SK-N-SH (cell line): ENCODE measurements around the gene SLC12A7.

Experiments
- CHD2 ChIP-seq: fragments of 150-350 bp; IDR thresholded peaks from 2 replicates; pipeline ENCODE4 v1.6.1; 2018; ENCODE audit warnings: low read length; ENCODE audit not compliant: partially characterized antibody
- EP300 ChIP-seq, 2 experiments: IDR thresholded peaks; 2 replicates each; pipeline versions ENCODE4 v1.4.0 to v1.6.1; 2012; ENCODE audit warnings: borderline replicate concordance in 1 of 2, low read depth in 1 of 2, low read length in 1 of 2
- EZH2phosphoT487 ChIP-seq: fragments of 200-600 bp; sonication (generic); IDR thresholded peaks from 2 replicates; pipeline ENCODE4 v1.6.1; 2017; ENCODE audit warnings: low read depth, mixed run types, mild to moderate bottlenecking, antibody characterized with exemption, moderate library complexity, borderline replicate concordance
- GABPA ChIP-seq: IDR thresholded peaks from 2 replicates; pipeline ENCODE4 v1.4.0; 2012; ENCODE audit warnings: low read depth, mild to moderate bottlenecking
- JUND ChIP-seq: IDR thresholded peaks from 2 replicates; pipeline ENCODE4 v1.4.0; 2012
- MAX ChIP-seq: IDR thresholded peaks from 2 replicates; pipeline ENCODE4 v1.4.0; 2012; ENCODE audit warnings: low read depth
- POLR2AphosphoS5 ChIP-seq: IDR thresholded peaks from 2 replicates; pipeline ENCODE4 v1.6.1; 2012; ENCODE audit warnings: low read depth, low read length
- RAD21 ChIP-seq: IDR thresholded peaks from 2 replicates; pipeline ENCODE4 v1.6.1; 2012; ENCODE audit warnings: mild to moderate bottlenecking, low read length
- TAF1 ChIP-seq: IDR thresholded peaks from 2 replicates; pipeline ENCODE4 v1.6.1; 2012; ENCODE audit warnings: low read depth, mild to moderate bottlenecking, low read length, moderate library complexity, borderline replicate concordance
- USF1 ChIP-seq: IDR thresholded peaks from 2 replicates; pipeline ENCODE4 v1.4.0; 2012; ENCODE audit warnings: low read depth, borderline replicate concordance
- TF ChIP-seq, protein P1 (sequence below): fragments of 200-600 bp; sonication (generic); IDR thresholded peaks from 2 replicates; pipeline ENCODE4 v1.6.1; 2017; ENCODE audit warnings: antibody characterized with exemption, mild to moderate bottlenecking, moderate library complexity

- TF ChIP-seq, protein P1, sequence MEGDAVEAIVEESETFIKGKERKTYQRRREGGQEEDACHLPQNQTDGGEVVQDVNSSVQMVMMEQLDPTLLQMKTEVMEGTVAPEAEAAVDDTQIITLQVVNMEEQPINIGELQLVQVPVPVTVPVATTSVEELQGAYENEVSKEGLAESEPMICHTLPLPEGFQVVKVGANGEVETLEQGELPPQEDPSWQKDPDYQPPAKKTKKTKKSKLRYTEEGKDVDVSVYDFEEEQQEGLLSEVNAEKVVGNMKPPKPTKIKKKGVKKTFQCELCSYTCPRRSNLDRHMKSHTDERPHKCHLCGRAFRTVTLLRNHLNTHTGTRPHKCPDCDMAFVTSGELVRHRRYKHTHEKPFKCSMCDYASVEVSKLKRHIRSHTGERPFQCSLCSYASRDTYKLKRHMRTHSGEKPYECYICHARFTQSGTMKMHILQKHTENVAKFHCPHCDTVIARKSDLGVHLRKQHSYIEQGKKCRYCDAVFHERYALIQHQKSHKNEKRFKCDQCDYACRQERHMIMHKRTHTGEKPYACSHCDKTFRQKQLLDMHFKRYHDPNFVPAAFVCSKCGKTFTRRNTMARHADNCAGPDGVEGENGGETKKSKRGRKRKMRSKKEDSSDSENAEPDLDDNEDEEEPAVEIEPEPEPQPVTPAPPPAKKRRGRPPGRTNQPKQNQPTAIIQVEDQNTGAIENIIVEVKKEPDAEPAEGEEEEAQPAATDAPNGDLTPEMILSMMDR = no peak
- TF ChIP-seq MAX (no peak), POLR2AphosphoS5 (no peak), EZH2phosphoT487 (no peak), CHD2 (no peak), GABPA (no peak), EP300 (IDR thresholded peaks at IDR 0.05; ENCODE audit: borderline replicate concordance in 1 of 2, low read depth in 1 of 2, low read length in 1 of 2) (no peak), JUND (no peak), RAD21 (no peak), USF1 (no peak), TAF1 (no peak)
Measured at GRCh38 chr5:1066676-1067075, 45.2 kb downstream of the SLC12A7 start.
